IPS DF 6.9 (cell line): ENCODE results near the gene SETD2.
"Not testable (repeated sequence)": the region's sequence is repeated elsewhere in the genome, so short reads cannot be mapped to it uniquely, and the experiment has no call there.

Experiments used
- DNase-seq: peaks from one replicate; pipeline ENCODE4 v3.0.0-alpha.2; 2013; ENCODE audit warnings: low read depth, low spot score
- H3K27ac ChIP-seq: one replicate; pipeline ENCODE4 v1.5.1; 2013; ENCODE audit warnings: low read length, control low read depth
- H3K27me3 ChIP-seq: 2 replicates; pipeline ENCODE4 v1.6.1; 2013; ENCODE audit warnings: mild to moderate bottlenecking, low read length; ENCODE audit not compliant: control insufficient read depth, insufficient read depth
- H3K36me3 ChIP-seq: 2 replicates; pipeline ENCODE4 v1.6.1; 2013; ENCODE audit warnings: low read length; ENCODE audit not compliant: control insufficient read depth, insufficient read depth
- H3K4me1 ChIP-seq: 2 replicates; pipeline ENCODE4 v1.6.1; 2013; ENCODE audit warnings: low read length; ENCODE audit not compliant: control insufficient read depth, insufficient read depth
- H3K4me3 ChIP-seq: 2 replicates; pipeline ENCODE4 v1.5.1; 2013; ENCODE audit warnings: mild to moderate bottlenecking, low read length
- H3K9me3 ChIP-seq: 2 replicates; pipeline ENCODE4 v1.6.1; 2013; ENCODE audit warnings: low read length, inconsistent platforms; ENCODE audit not compliant: control insufficient read depth, insufficient read depth
- WGBS: extraction: QIAGEN DNeasy Blood & Tissue Kit; methylation state at CpG from one replicate; pipeline ENCODE4 v1.1.7; 2013; ENCODE audit warnings: mixed read lengths, missing lambda C conversion rate; ENCODE audit not compliant: insufficient read length, insufficient coverage; 5-methylcytosine and 5-hydroxymethylcytosine counted together

SETD2 gene

GRCh38 chr3:47151836-47152235 is 12.1 kb downstream of the SETD2 start:
- H3K9me3 ChIP-seq, result no peaks in the 10 kb centered on the region
- DNase-seq, result no peak
- no peak overlapping the region for H3K27ac ChIP-seq
- H3K36me3 ChIP-seq, result no peaks in the 10 kb centered on the region
- WGBS, result no CpG with 5 or more reads among the region's 1 CpG
- no peak overlapping the region for H3K4me3 ChIP-seq
- H3K27me3 ChIP-seq, result no peaks in the 10 kb centered on the region
- H3K4me1 ChIP-seq, result no peaks in the 10 kb centered on the region; the same call in 1 of the 2 replicates

GRCh38 chr3:47149339-47149933 is 14.5 kb downstream of the SETD2 start:
- no peaks in the 10 kb centered on the region for H3K36me3 ChIP-seq
- no peaks in the 10 kb centered on the region for H3K9me3 ChIP-seq
- no peak overlapping the region for H3K27ac ChIP-seq
- H3K4me3 ChIP-seq, result no peak overlapping the region
- no CpG with 5 or more reads among the region's 2 CpGs for WGBS
- H3K27me3 ChIP-seq, result no peaks in the 10 kb centered on the region
- H3K4me1 ChIP-seq, result no peaks in the 10 kb centered on the region
- DNase-seq, result no peak

- H3K27me3 ChIP-seq, result no peaks in the 10 kb centered on the region
- H3K4me3 ChIP-seq, result no peak overlapping the region
- no peak for DNase-seq
- no peaks in the 10 kb centered on the region; the same call in 1 of the 2 replicates for H3K4me1 ChIP-seq
- no peaks in the 10 kb centered on the region for H3K9me3 ChIP-seq
- no peaks in the 10 kb centered on the region for H3K36me3 ChIP-seq
- H3K27ac ChIP-seq, result no peak overlapping the region
- WGBS, result no CpG with 5 or more reads among the region's 1 CpG
These were observed 18.6 kb downstream of the SETD2 start for GRCh38 chr3:47145272-47145671.

GRCh38 chr3:47143068-47143467 is 20.8 kb downstream of the SETD2 start:
- H3K27me3 ChIP-seq, result no peaks in the 10 kb centered on the region
- H3K4me1 ChIP-seq, result no peaks in the 10 kb centered on the region; the same call in 1 of the 2 replicates
- H3K27ac ChIP-seq, result no peak overlapping the region
- no peak for DNase-seq
- no peaks in the 10 kb centered on the region for H3K36me3 ChIP-seq
- no peak overlapping the region for H3K4me3 ChIP-seq
- H3K9me3 ChIP-seq, result no peaks in the 10 kb centered on the region
- WGBS, result no CpG with 5 or more reads among the region's 5 CpGs

- not testable (repeated sequence) for H3K9me3 ChIP-seq, H3K4me3 ChIP-seq, H3K4me1 ChIP-seq, DNase-seq, H3K27me3 ChIP-seq, H3K27ac ChIP-seq, H3K36me3 ChIP-seq
- WGBS, result no CpG with 5 or more reads among the region's 7 CpGs
These were observed 21.4 kb downstream of the SETD2 start for GRCh38 chr3:47142536-47142935.

GRCh38 chr3:47140973-47141461 is 22.9 kb downstream of the SETD2 start:
- not testable (repeated sequence) for H3K27ac ChIP-seq, H3K9me3 ChIP-seq, H3K36me3 ChIP-seq, DNase-seq, H3K4me1 ChIP-seq, H3K27me3 ChIP-seq, H3K4me3 ChIP-seq
- WGBS, result no CpG with 5 or more reads among the region's 3 CpGs

- DNase-seq, H3K4me1 ChIP-seq, H3K9me3 ChIP-seq, H3K36me3 ChIP-seq, H3K27ac ChIP-seq, H3K4me3 ChIP-seq, H3K27me3 ChIP-seq: not testable (repeated sequence)
- whole genome bisulfite sequencing, result no CpG with 5 or more reads among the region's 7 CpGs
These were observed 23.4 kb downstream of the SETD2 start for GRCh38 chr3:47140553-47140952.

GRCh38 chr3:47134311-47134710 is 29.6 kb downstream of the SETD2 start:
- DNase-seq, result no peak
- no peak overlapping the region for H3K27ac ChIP-seq
- H3K9me3 ChIP-seq, result no peaks in the 10 kb centered on the region
- H3K36me3 ChIP-seq, result no peaks in the 10 kb centered on the region
- H3K27me3 ChIP-seq, result no peaks in the 10 kb centered on the region
- no peak overlapping the region for H3K4me3 ChIP-seq
- H3K4me1 ChIP-seq, result peaks cover 3% of the 10 kb centered on the region
- WGBS, result no CpG with 5 or more reads among the region's 3 CpGs

- Histone ChIP-seq H3K27ac (no peak overlapping the region), H3K36me3 (no peaks in the 10 kb centered on the region), H3K4me3 (no peak overlapping the region), H3K9me3 (no peaks in the 10 kb centered on the region), H3K4me1 (peaks cover 3% of the 10 kb centered on the region), H3K27me3 (no peaks in the 10 kb centered on the region)
- DNase-seq, result no peak
- WGBS, result no CpG with 5 or more reads among the region's 3 CpGs
These were observed 30.3 kb downstream of the SETD2 start for GRCh38 chr3:47133641-47134040.

- Histone ChIP-seq H3K4me3 (no peak overlapping the region), H3K27me3 (no peaks in the 10 kb centered on the region), H3K36me3 (no peaks in the 10 kb centered on the region), H3K9me3 (no peaks in the 10 kb centered on the region), H3K4me1 (peaks cover 3% of the 10 kb centered on the region), H3K27ac (no peak overlapping the region)
- WGBS, result no CpG with 5 or more reads among the region's 2 CpGs
- no peak for DNase-seq
These were observed 33.4 kb downstream of the SETD2 start for GRCh38 chr3:47130557-47130956.

- Histone ChIP-seq H3K27me3 (no peaks in the 10 kb centered on the region), H3K4me1 (no peaks in the 10 kb centered on the region), H3K4me3 (no peak overlapping the region), H3K27ac (no peak overlapping the region), H3K9me3 (no peaks in the 10 kb centered on the region), H3K36me3 (peaks cover 4% of the 10 kb centered on the region; the same call in 1 of the 2 replicates)
- WGBS, result no CpG with 5 or more reads among the region's 4 CpGs
- no peak for DNase-seq
These were observed 35.8 kb downstream of the SETD2 start for GRCh38 chr3:47128137-47128536.
